Endometrial microvascular endothelial cells (primary cell): ENCODE measurements around the gene LHFPL3. TPM values are rescaled to one million over a fixed set of nuclear protein-coding genes. Genes with fewer than 3 reads are reported as not detected.

Experiments
- in situ Hi-C: cut with HindIII; loops from 2 replicates; pipeline ENCODE4 v1.10.0; 2017; ENCODE audit warnings: low sequenced_read_pairs, low pct_unique_long_range_greater_than_20kb; ENCODE audit errors: inconsistent ontology term
- total RNA-seq: library from RNA; depleted of rRNA; stranded (reverse); fragments of >200 nt; gene quantifications from one replicate; pipeline ENCODE4 v1.2.3, GENCODE V29; 2015; ENCODE audit errors: inconsistent ontology term

LHFPL3 gene
- total RNA-seq, 1 donor from 2014 or later, result not detected

GRCh38 chr7:104850374-104850773 lies 522.0 kb downstream of the LHFPL3 start:
- in situ Hi-C loops, result no loop called here

- in situ Hi-C loops, result no loop called here
These were observed 522.9 kb downstream of the LHFPL3 start for GRCh38 chr7:104851268-104851667.

GRCh38 chr7:104852386-104852785 lies 524.0 kb downstream of the LHFPL3 start:
- in situ Hi-C loops, result no loop called here

GRCh38 chr7:104855861-104856260 lies 527.5 kb downstream of the LHFPL3 start:
- in situ Hi-C loops, result no loop called here

- in situ Hi-C loops, result no loop called here
These were observed 529.3 kb downstream of the LHFPL3 start for GRCh38 chr7:104857458-104858425.

GRCh38 chr7:104859754-104860426 lies 531.5 kb downstream of the LHFPL3 start:
- in situ Hi-C loops, result no loop called here

GRCh38 chr7:104861729-104862390 lies 533.5 kb downstream of the LHFPL3 start:
- in situ Hi-C loops, result no loop called here

GRCh38 chr7:104862719-104863118 lies 534.3 kb downstream of the LHFPL3 start:
- in situ Hi-C loops, result no loop called here

- in situ Hi-C loops, result no loop called here
These were observed 545.0 kb downstream of the LHFPL3 start for GRCh38 chr7:104873401-104873800.

- in situ Hi-C loops, result no loop called here
These were observed 550.2 kb downstream of the LHFPL3 start for GRCh38 chr7:104878577-104878976.

GRCh38 chr7:104883248-104883717 lies 554.9 kb downstream of the LHFPL3 start:
- in situ Hi-C loops, result no loop called here

GRCh38 chr7:104883718-104884452 lies 555.5 kb downstream of the LHFPL3 start:
- in situ Hi-C loops, result no loop called here

- in situ Hi-C loops, result no loop called here
These were observed 558.2 kb downstream of the LHFPL3 start for GRCh38 chr7:104886651-104887050.

GRCh38 chr7:104890216-104890615 lies 561.8 kb downstream of the LHFPL3 start:
- in situ Hi-C loops, result no loop called here

- in situ Hi-C loops, result no loop called here
These were observed 563.5 kb downstream of the LHFPL3 start for GRCh38 chr7:104891949-104892348.

GRCh38 chr7:104894314-104894713 lies 565.9 kb downstream of the LHFPL3 start:
- in situ Hi-C loops, result no loop called here

- in situ Hi-C loops, result no loop called here
These were observed 566.5 kb downstream of the LHFPL3 start for GRCh38 chr7:104894726-104895521.
